H1 (cell line): ENCODE measurements around the gene MED10. TPM values are rescaled to one million over a fixed set of nuclear protein-coding genes. Genes with fewer than 3 reads are reported as not detected.

Experiments
- CTCF ChIA-PET: fragments of 300-600 bp; sonication (Branson Sonifier 250); formaldehyde crosslinking; loops from one replicate; lab custom pipeline; 2021; ENCODE audit not compliant: partially characterized antibody; lab: Charles Lee
- POLR2A ChIA-PET: fragments of 300-600 bp; sonication (Branson Sonifier 250); formaldehyde crosslinking; loops from one replicate; lab custom pipeline; 2021; ENCODE audit warnings: inconsistent platforms; ENCODE audit not compliant: partially characterized antibody; lab: Charles Lee
- DNase-seq, 2 experiments: peaks; one replicate each; pipeline versions ENCODE4 v3.0.0 to v3.0.0-alpha.2; 2010 to 2022; ENCODE audit warnings: low spot score in 2 of 2, low read depth in 1 of 2, mixed read lengths in 1 of 2
- FAIRE-seq: peaks from 2 replicates; lab custom pipeline; 2011; peaks lifted over from hg19 to GRCh38; lab: Jason Lieb, UNC
- H2AFZ ChIP-seq: 2 replicates; pipeline ENCODE4 v1.8.1; 2012; ENCODE audit warnings: low read length, inconsistent platforms
- H2AK5ac ChIP-seq: 2 replicates; pipeline ENCODE4 v1.6.1; 2013; ENCODE audit warnings: low read depth, low read length
- H2BK120ac ChIP-seq: replicated peaks from 2 replicates; pipeline ENCODE3; 2013; ENCODE audit warnings: low read depth, low read length, inconsistent platforms
- H2BK12ac ChIP-seq: 2 replicates; pipeline ENCODE4 v1.6.1; 2013; ENCODE audit warnings: low read depth, low read length
- H2BK15ac ChIP-seq: 2 replicates; pipeline ENCODE4 v1.6.1; 2013; ENCODE audit warnings: low read length
- H2BK20ac ChIP-seq: 2 replicates; pipeline ENCODE4 v1.6.1; 2013; ENCODE audit warnings: low read length
- H2BK5ac ChIP-seq: 2 replicates; pipeline ENCODE4 v1.6.1; 2013; ENCODE audit warnings: low read depth, low read length
- H3K14ac ChIP-seq: 2 replicates; pipeline ENCODE4 v1.6.1; 2013; ENCODE audit warnings: inconsistent platforms; ENCODE audit not compliant: insufficient read length
- H3K18ac ChIP-seq: 2 replicates; pipeline ENCODE4 v1.6.1; 2013; ENCODE audit warnings: low read length; ENCODE audit errors: extremely low read depth
- H3K23ac ChIP-seq: 2 replicates; pipeline ENCODE4 v1.6.1; 2013; ENCODE audit warnings: inconsistent platforms; ENCODE audit not compliant: insufficient read length
- H3K23me2 ChIP-seq: 2 replicates; pipeline ENCODE4 v1.6.1; 2013; ENCODE audit warnings: low read depth, low read length
- H3K27ac ChIP-seq: 2 replicates; pipeline ENCODE4 v1.6.1; 2011; ENCODE audit warnings: low read depth, low read length, inconsistent platforms
- H3K27me3 ChIP-seq, 4 experiments: replicated peaks in 1 of 4; 1 replicate in 1 of 4; 2 replicates in 3 of 4; pipeline versions ENCODE4 v1.6.1 to v1.8.1; 2011 to 2013; ENCODE audit warnings: low read length in 3 of 4, mild to moderate bottlenecking in 3 of 4, inconsistent platforms in 2 of 4, mixed read lengths in 2 of 4, moderate library complexity in 1 of 4; ENCODE audit not compliant: control insufficient read depth in 3 of 4, insufficient read depth in 3 of 4; ENCODE audit errors: extremely low read depth in 1 of 4
- H3K36me3 ChIP-seq, 4 experiments: 2 replicates each; pipeline versions ENCODE4 v1.6.1 to v1.8.1; 2011 to 2013; ENCODE audit warnings: mild to moderate bottlenecking in 4 of 4, low read length in 3 of 4, moderate library complexity in 2 of 4, control low read depth in 1 of 4, inconsistent platforms in 1 of 4; ENCODE audit not compliant: insufficient read depth in 4 of 4, control insufficient read depth in 2 of 4
- H3K4ac ChIP-seq: replicated peaks from 2 replicates; pipeline ENCODE3; 2013; ENCODE audit warnings: low read length, low read depth, mixed read lengths, inconsistent platforms; ENCODE audit not compliant: insufficient read length
- H3K4me1 ChIP-seq, 4 experiments: replicated peaks in 1 of 4; 1 replicate in 1 of 4; 2 replicates in 3 of 4; pipeline versions ENCODE4 v1.6.1 to v1.8.1; 2011 to 2013; ENCODE audit warnings: low read length in 3 of 4, inconsistent platforms in 2 of 4, mixed read lengths in 1 of 4; ENCODE audit not compliant: insufficient read depth in 4 of 4, control insufficient read depth in 3 of 4
- H3K4me2 ChIP-seq, 2 experiments: 2 replicates each; pipeline versions ENCODE4 v1.6.1 to v1.8.1; 2011 to 2013; ENCODE audit warnings: low read depth in 2 of 2, low read length in 2 of 2, control low read depth in 1 of 2, inconsistent platforms in 1 of 2, mild to moderate bottlenecking in 1 of 2; ENCODE audit not compliant: insufficient read depth in 1 of 2
- H3K4me3 ChIP-seq, 4 experiments: fragments of 200-600, 300-600 bp in 1 of 4; sonication (generic), shearing (Covaris generic), sonication (Bioruptor Twin) in 1 of 4; 2 replicates each; pipeline versions ENCODE4 v1.5.1 to v1.8.1; 2011 to 2016; ENCODE audit warnings: low read length in 4 of 4, low read depth in 3 of 4, control low read depth in 2 of 4, inconsistent platforms in 2 of 4, mild to moderate bottlenecking in 2 of 4, mixed read lengths in 1 of 4, moderate library complexity in 1 of 4; ENCODE audit not compliant: insufficient read depth in 2 of 4; ENCODE audit errors: extremely low read depth in 1 of 4
- H3K56ac ChIP-seq: replicated peaks from 2 replicates; pipeline ENCODE3; 2013; ENCODE audit warnings: low read depth, mild to moderate bottlenecking, mixed read lengths, low read length, inconsistent platforms; ENCODE audit not compliant: insufficient read length
- H3K79me1 ChIP-seq: 2 replicates; pipeline ENCODE4 v1.6.1; 2013; ENCODE audit warnings: low read depth, low read length, control low read depth
- H3K79me2 ChIP-seq, 2 experiments: 2 replicates each; pipeline versions ENCODE4 v1.6.1 to v1.8.1; 2012 to 2013; ENCODE audit warnings: low read length in 2 of 2, mild to moderate bottlenecking in 2 of 2, inconsistent platforms in 1 of 2; ENCODE audit not compliant: insufficient read depth in 2 of 2, control insufficient read depth in 1 of 2
- H3K9ac ChIP-seq, 4 experiments: replicated peaks in 1 of 4; 1 replicate in 1 of 4; 2 replicates in 3 of 4; pipeline versions ENCODE4 v1.6.1 to v1.8.1; 2011 to 2013; ENCODE audit warnings: low read depth in 3 of 4, low read length in 3 of 4, control low read depth in 2 of 4, mild to moderate bottlenecking in 2 of 4, moderate library complexity in 2 of 4, inconsistent platforms in 1 of 4; ENCODE audit errors: extremely low read depth in 1 of 4
- H3K9me3 ChIP-seq, 2 experiments: 2 replicates each; pipeline versions ENCODE4 v1.6.1 to v1.8.1; 2012 to 2013; ENCODE audit warnings: mild to moderate bottlenecking in 2 of 2, moderate library complexity in 2 of 2, control low read depth in 1 of 2, inconsistent platforms in 1 of 2, low read depth in 1 of 2, low read length in 1 of 2, mixed read lengths in 1 of 2; ENCODE audit not compliant: insufficient read depth in 2 of 2
- H4K20me1 ChIP-seq, 2 experiments: replicated peaks in 1 of 2; 2 replicates each; pipeline versions ENCODE3 to v1.8.1; 2011 to 2013; ENCODE audit warnings: inconsistent platforms in 2 of 2, low read length in 2 of 2, mild to moderate bottlenecking in 1 of 2; ENCODE audit not compliant: insufficient read depth in 2 of 2, control insufficient read depth in 1 of 2
- H4K5ac ChIP-seq: 2 replicates; pipeline ENCODE4 v1.6.1; 2013; ENCODE audit warnings: low read length, low read depth, mixed read lengths, inconsistent platforms; ENCODE audit not compliant: insufficient read length
- H4K8ac ChIP-seq: 2 replicates; pipeline ENCODE4 v1.8.0; 2013; ENCODE audit warnings: mild to moderate bottlenecking, moderate library complexity, low read length, inconsistent platforms; ENCODE audit not compliant: insufficient read depth; ENCODE audit errors: extremely low read depth
- H4K91ac ChIP-seq: replicated peaks from 2 replicates; pipeline ENCODE3; 2013; ENCODE audit warnings: low read length, mixed read lengths, inconsistent platforms; ENCODE audit not compliant: insufficient read length
- ASH2L ChIP-seq: fragments of 200-600, 300-600 bp; sonication (generic); IDR thresholded peaks from one replicate; pipeline ENCODE4 v1.7.1; 2017; ENCODE audit warnings: low read length
- BACH1 ChIP-seq: IDR thresholded peaks from 2 replicates; pipeline ENCODE4 v1.6.1; 2012; ENCODE audit warnings: low read length, improper control_type of control experiment
- BCL11A ChIP-seq, 2 experiments: IDR thresholded peaks; one replicate each; pipeline ENCODE4 v1.6.1; 2011; ENCODE audit warnings: low read depth in 2 of 2, low read length in 2 of 2, mild to moderate bottlenecking in 2 of 2
- JUN ChIP-seq: IDR thresholded peaks from 2 replicates; pipeline ENCODE4 v1.6.1; 2011; ENCODE audit warnings: low read depth, mild to moderate bottlenecking, improper control_type of control experiment, low read length
- NANOG ChIP-seq: IDR thresholded peaks from 2 replicates; pipeline ENCODE4 v1.6.1; 2011; ENCODE audit warnings: low read length, low read depth, mild to moderate bottlenecking, inconsistent platforms; ENCODE audit not compliant: insufficient read depth, poor library complexity, severe bottlenecking
- NRF1 ChIP-seq: IDR thresholded peaks from 2 replicates; pipeline ENCODE4 v1.6.1; 2011; ENCODE audit warnings: mild to moderate bottlenecking, low read depth, low read length, improper control_type of control experiment
- RNF2 ChIP-seq: fragments of 200-900, 300-1000 bp; sonication (generic); IDR thresholded peaks from 2 replicates; pipeline ENCODE4 v1.7.1; 2016; ENCODE audit warnings: borderline replicate concordance, low read depth, mild to moderate bottlenecking, antibody characterized with exemption, low read length; ENCODE audit not compliant: poor library complexity, severe bottlenecking; ENCODE audit errors: missing control alignments
- RXRA ChIP-seq: IDR thresholded peaks from 2 replicates; pipeline ENCODE4 v1.6.1; 2011; ENCODE audit warnings: low read depth, mild to moderate bottlenecking, low read length, moderate library complexity; ENCODE audit not compliant: insufficient read depth
- SIRT6 ChIP-seq: IDR thresholded peaks from one replicate; pipeline ENCODE4 v1.7.1; 2012; ENCODE audit warnings: low read length, inconsistent platforms
- SIX5 ChIP-seq: IDR thresholded peaks from 2 replicates; pipeline ENCODE4 v1.6.1; 2011; ENCODE audit warnings: mild to moderate bottlenecking, low read depth, low read length
- SP2 ChIP-seq: IDR thresholded peaks from 2 replicates; pipeline ENCODE4 v1.6.1; 2012; ENCODE audit warnings: mild to moderate bottlenecking, low read length, inconsistent platforms
- TBP ChIP-seq: IDR thresholded peaks from 2 replicates; pipeline ENCODE4 v1.6.1; 2011; ENCODE audit warnings: low read depth, low read length, improper control_type of control experiment
- ZNF274 ChIP-seq: IDR thresholded peaks from 2 replicates; pipeline ENCODE4 v1.7.0; 2012; ENCODE audit warnings: low read length, borderline replicate concordance; ENCODE audit errors: extremely low read depth
- WGBS, 2 experiments: shearing (Covaris generic) in 1 of 2; methylation state at CpG; one replicate each; pipeline versions ENCODE4 v1.1.6 to v1.1.7; 2013 to 2015; ENCODE audit warnings: low lambda C conversion rate in 2 of 2, mixed read lengths in 2 of 2, inconsistent platforms in 1 of 2, low coverage in 1 of 2, missing lambda C conversion rate in 1 of 2; ENCODE audit not compliant: insufficient replicate concordance in 2 of 2, insufficient coverage in 1 of 2, insufficient read length in 1 of 2; ENCODE audit errors: extremely low coverage in 1 of 2, missing lambda C conversion rate in 1 of 2; 5-methylcytosine and 5-hydroxymethylcytosine counted together
- polyA plus RNA-seq, 7 experiments: library from polyadenylated mRNA; depleted of rRNA in 3 of 7; stranded (reverse) in 5 of 7; unstranded in 2 of 7; fragments of >200 nt in 5 of 7; fragments of 200-250 nt in 2 of 7; gene quantifications; 1 replicate in 5 of 7; 2 replicates in 1 of 7; 4 replicates in 1 of 7; pipeline versions ENCODE4 v1.2.1 to v1.2.3, GENCODE V29; 2011 to 2013; ENCODE audit warnings: missing spikeins in 2 of 7, mixed read lengths in 2 of 7
- total RNA-seq: library from RNA; stranded (reverse); fragmentation: NEBNext Ultra II Directional; extraction: Animal tissue kit (Norgen Biotek cat#: 25700); gene quantifications from 2 replicates; pipeline ENCODE4 v1.2.1, GENCODE V29; 2021

MED10 gene
- total and polyA plus RNA-seq, 2 of the 8 experiments (the other 6 are each of a cell fraction or from before 2014, with no cell fraction given), result 20.1 to 23.2 TPM

- Histone ChIP-seq H3K18ac (no peak overlapping the region), H3K27ac (no peak overlapping the region), H2AK5ac (no peak overlapping the region), H4K5ac (no peak overlapping the region), H3K4ac (no peak overlapping the region), H3K23me2 (no peaks in the 10 kb centered on the region), H4K91ac (no peak overlapping the region), H2BK12ac (no peak overlapping the region), H2BK20ac (no peak overlapping the region), H3K4me2 (no peak overlapping the region), H3K79me1 (no peaks in the 10 kb centered on the region), H3K27me3 (no peaks in the 10 kb centered on the region), H2BK5ac (no peak overlapping the region), H4K20me1 (no peaks in the 10 kb centered on the region), H3K79me2 (no peaks in the 10 kb centered on the region), H3K4me3 (no peak overlapping the region), H2AFZ (no peak overlapping the region), H3K9me3 (no peaks in the 10 kb centered on the region), H3K14ac (no peak overlapping the region), H2BK15ac (no peak overlapping the region), H3K23ac (no peak overlapping the region), H3K4me1 (no peaks in the 10 kb centered on the region; a peak in 1 of 7 replicates), H2BK120ac (no peak overlapping the region), H3K36me3 (peaks cover 0 to 5% (median 3%) of the 10 kb centered on the region in 4 experiments; a peak in 2 of 8 replicates), H3K56ac (no peak overlapping the region), H4K8ac (no peak overlapping the region), H3K9ac (no peak overlapping the region)
- DNase-seq (no peak), FAIRE-seq (no peak)
- ChIA-PET POLR2A (interaction anchor here (1.0 kb wide), 1 partner anchor 10 kb away, joined by 3 read pairs; no protein-coding TSS in a partner anchor), CTCF (interaction anchor here (0.6 kb wide), 1 partner anchor 873 kb away, joined by 3 read pairs; no protein-coding TSS in a partner anchor)
- WGBS, 2 experiments, result 97% methylated on average over 13 of the region's 15 CpGs; no CpG with 5 or more reads in 1 of the 2 experiments
- TF ChIP-seq BACH1, result no peak
- TF ChIP-seq NRF1, result no peak
- TF ChIP-seq RNF2, result no peak
- TF ChIP-seq TBP, result no peak
- TF ChIP-seq ZNF274, result no peak
- TF ChIP-seq SP2, result no peak
- TF ChIP-seq NANOG, result no peak
- no peak for TF ChIP-seq SIRT6
- TF ChIP-seq RXRA, result no peak
- no peak for TF ChIP-seq BCL11A (IDR thresholded peaks at IDR 0.05; ENCODE audit: low read depth in 2 of 2, low read length in 2 of 2)
- TF ChIP-seq SIX5, result no peak
- no peak for TF ChIP-seq ASH2L
- TF ChIP-seq JUN, result no peak
Observed at GRCh38 chr5:6365142-6365976, 13.0 kb downstream of the MED10 start.
